ENCODE results near the gene FAM228A.

DNA sequence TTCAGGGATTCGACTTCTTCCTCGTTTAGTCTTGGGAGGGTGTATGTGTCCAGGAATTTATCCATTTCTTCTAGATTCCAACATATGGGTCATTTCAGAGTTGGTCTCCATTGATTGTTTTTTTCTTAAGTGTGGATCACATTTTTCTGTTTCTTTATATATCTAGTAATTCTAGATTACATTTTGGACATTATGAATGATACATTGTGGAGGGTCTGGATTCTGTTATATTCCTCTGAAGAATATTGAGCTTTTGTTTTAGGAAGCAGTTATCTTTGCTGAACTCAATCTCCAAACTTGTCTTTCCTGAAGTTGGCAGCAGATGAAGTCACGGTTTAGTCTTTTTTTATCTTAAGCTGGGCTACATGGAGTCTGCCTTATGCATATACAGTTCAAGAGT lies 42.3 kb upstream of the FAM228A start:
- no peak for TF ChIP-seq RAD21 (conservative IDR thresholded peaks at IDR 0.05)
- TF ChIP-seq, protein P1, sequence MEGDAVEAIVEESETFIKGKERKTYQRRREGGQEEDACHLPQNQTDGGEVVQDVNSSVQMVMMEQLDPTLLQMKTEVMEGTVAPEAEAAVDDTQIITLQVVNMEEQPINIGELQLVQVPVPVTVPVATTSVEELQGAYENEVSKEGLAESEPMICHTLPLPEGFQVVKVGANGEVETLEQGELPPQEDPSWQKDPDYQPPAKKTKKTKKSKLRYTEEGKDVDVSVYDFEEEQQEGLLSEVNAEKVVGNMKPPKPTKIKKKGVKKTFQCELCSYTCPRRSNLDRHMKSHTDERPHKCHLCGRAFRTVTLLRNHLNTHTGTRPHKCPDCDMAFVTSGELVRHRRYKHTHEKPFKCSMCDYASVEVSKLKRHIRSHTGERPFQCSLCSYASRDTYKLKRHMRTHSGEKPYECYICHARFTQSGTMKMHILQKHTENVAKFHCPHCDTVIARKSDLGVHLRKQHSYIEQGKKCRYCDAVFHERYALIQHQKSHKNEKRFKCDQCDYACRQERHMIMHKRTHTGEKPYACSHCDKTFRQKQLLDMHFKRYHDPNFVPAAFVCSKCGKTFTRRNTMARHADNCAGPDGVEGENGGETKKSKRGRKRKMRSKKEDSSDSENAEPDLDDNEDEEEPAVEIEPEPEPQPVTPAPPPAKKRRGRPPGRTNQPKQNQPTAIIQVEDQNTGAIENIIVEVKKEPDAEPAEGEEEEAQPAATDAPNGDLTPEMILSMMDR (IDR thresholded peaks at IDR 0.05; ENCODE audit: poor library complexity, severe bottlenecking): no peak
- TF ChIP-seq, protein P2, sequence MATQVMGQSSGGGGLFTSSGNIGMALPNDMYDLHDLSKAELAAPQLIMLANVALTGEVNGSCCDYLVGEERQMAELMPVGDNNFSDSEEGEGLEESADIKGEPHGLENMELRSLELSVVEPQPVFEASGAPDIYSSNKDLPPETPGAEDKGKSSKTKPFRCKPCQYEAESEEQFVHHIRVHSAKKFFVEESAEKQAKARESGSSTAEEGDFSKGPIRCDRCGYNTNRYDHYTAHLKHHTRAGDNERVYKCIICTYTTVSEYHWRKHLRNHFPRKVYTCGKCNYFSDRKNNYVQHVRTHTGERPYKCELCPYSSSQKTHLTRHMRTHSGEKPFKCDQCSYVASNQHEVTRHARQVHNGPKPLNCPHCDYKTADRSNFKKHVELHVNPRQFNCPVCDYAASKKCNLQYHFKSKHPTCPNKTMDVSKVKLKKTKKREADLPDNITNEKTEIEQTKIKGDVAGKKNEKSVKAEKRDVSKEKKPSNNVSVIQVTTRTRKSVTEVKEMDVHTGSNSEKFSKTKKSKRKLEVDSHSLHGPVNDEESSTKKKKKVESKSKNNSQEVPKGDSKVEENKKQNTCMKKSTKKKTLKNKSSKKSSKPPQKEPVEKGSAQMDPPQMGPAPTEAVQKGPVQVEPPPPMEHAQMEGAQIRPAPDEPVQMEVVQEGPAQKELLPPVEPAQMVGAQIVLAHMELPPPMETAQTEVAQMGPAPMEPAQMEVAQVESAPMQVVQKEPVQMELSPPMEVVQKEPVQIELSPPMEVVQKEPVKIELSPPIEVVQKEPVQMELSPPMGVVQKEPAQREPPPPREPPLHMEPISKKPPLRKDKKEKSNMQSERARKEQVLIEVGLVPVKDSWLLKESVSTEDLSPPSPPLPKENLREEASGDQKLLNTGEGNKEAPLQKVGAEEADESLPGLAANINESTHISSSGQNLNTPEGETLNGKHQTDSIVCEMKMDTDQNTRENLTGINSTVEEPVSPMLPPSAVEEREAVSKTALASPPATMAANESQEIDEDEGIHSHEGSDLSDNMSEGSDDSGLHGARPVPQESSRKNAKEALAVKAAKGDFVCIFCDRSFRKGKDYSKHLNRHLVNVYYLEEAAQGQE (IDR thresholded peaks at IDR 0.05; ENCODE audit: borderline replicate concordance): no peak
- TF ChIP-seq EP300 (conservative IDR thresholded peaks at IDR 0.05; ENCODE audit: poor library complexity, severe bottlenecking): no peak
